Liver (tissue), 3 donors: ENCODE data around the gene ZNF398.

Source experiments
- RAD21 ChIP-seq, 2 donors: IDR thresholded peaks; 2 replicates each; pipeline ENCODE4 v1.6.1; 2016; ENCODE audit warnings: antibody characterized with exemption in 2 of 2, mild to moderate bottlenecking in 2 of 2
- SP1 ChIP-seq: IDR thresholded peaks from 2 replicates; pipeline ENCODE4 v1.6.1; 2018; ENCODE audit warnings: antibody characterized with exemption, mild to moderate bottlenecking
- TAF1 ChIP-seq: conservative IDR thresholded peaks from 2 replicates; pipeline ENCODE4 v1.6.1; 2016; ENCODE audit warnings: antibody characterized with exemption, mild to moderate bottlenecking
- YY1 ChIP-seq: IDR thresholded peaks from 2 replicates; pipeline ENCODE4 v1.6.1; 2016; ENCODE audit warnings: antibody characterized with exemption, mild to moderate bottlenecking
- TF ChIP-seq, protein P1 (sequence below): fragments of 150-350 bp; IDR thresholded peaks from 2 replicates; pipeline ENCODE4 v1.5.1; 2017; ENCODE audit warnings: improper control_type of control experiment, low read depth, low read length; ENCODE audit not compliant: missing input control
- TF ChIP-seq, protein P2 (sequence below): IDR thresholded peaks from 2 replicates; pipeline ENCODE4 v1.6.1; 2016; ENCODE audit warnings: antibody characterized with exemption, mild to moderate bottlenecking
- TF ChIP-seq, protein P3 (sequence below): IDR thresholded peaks from 2 replicates; pipeline ENCODE4 v1.6.1; 2016; ENCODE audit warnings: antibody characterized with exemption
- TF ChIP-seq, protein P4 (sequence below): IDR thresholded peaks from 2 replicates; pipeline ENCODE4 v1.6.1; 2016; ENCODE audit warnings: antibody characterized with exemption
- donor health status: healthy.
- donor health status: healthy.

DNA sequence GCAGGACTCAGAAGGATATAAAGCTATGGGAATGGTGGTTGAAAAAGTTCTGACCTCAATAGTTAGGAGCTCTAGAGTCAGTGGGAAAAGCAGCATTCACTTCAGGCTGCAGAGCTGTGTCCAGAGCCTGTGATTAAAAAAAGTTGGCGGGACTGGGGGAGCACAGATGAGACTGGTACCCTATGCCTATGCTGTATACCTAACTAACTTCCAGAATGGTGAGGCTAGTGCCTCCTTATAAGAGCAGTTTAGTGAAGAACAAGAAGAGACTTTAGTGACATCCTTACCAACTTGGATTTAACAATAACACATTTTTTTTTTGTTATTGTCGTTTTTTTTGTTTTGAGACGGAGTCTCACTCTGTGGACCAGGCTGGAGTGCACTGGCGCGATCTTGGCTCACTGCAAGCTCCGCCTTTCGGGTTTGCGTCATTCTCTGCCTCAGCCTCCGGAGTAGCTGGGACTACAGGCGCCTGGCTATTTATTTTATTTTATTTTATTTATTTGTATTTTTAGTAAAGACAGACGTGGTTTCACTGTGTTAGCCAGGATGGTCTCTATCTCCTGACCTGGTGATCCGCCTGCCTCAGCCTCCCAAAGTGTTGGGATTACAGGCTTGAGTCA, 41.5 kb downstream of the ZNF398 start:
- TF ChIP-seq, protein P1, sequence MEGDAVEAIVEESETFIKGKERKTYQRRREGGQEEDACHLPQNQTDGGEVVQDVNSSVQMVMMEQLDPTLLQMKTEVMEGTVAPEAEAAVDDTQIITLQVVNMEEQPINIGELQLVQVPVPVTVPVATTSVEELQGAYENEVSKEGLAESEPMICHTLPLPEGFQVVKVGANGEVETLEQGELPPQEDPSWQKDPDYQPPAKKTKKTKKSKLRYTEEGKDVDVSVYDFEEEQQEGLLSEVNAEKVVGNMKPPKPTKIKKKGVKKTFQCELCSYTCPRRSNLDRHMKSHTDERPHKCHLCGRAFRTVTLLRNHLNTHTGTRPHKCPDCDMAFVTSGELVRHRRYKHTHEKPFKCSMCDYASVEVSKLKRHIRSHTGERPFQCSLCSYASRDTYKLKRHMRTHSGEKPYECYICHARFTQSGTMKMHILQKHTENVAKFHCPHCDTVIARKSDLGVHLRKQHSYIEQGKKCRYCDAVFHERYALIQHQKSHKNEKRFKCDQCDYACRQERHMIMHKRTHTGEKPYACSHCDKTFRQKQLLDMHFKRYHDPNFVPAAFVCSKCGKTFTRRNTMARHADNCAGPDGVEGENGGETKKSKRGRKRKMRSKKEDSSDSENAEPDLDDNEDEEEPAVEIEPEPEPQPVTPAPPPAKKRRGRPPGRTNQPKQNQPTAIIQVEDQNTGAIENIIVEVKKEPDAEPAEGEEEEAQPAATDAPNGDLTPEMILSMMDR, result no peak
- no peak for TF ChIP-seq SP1
- TF ChIP-seq, protein P2, sequence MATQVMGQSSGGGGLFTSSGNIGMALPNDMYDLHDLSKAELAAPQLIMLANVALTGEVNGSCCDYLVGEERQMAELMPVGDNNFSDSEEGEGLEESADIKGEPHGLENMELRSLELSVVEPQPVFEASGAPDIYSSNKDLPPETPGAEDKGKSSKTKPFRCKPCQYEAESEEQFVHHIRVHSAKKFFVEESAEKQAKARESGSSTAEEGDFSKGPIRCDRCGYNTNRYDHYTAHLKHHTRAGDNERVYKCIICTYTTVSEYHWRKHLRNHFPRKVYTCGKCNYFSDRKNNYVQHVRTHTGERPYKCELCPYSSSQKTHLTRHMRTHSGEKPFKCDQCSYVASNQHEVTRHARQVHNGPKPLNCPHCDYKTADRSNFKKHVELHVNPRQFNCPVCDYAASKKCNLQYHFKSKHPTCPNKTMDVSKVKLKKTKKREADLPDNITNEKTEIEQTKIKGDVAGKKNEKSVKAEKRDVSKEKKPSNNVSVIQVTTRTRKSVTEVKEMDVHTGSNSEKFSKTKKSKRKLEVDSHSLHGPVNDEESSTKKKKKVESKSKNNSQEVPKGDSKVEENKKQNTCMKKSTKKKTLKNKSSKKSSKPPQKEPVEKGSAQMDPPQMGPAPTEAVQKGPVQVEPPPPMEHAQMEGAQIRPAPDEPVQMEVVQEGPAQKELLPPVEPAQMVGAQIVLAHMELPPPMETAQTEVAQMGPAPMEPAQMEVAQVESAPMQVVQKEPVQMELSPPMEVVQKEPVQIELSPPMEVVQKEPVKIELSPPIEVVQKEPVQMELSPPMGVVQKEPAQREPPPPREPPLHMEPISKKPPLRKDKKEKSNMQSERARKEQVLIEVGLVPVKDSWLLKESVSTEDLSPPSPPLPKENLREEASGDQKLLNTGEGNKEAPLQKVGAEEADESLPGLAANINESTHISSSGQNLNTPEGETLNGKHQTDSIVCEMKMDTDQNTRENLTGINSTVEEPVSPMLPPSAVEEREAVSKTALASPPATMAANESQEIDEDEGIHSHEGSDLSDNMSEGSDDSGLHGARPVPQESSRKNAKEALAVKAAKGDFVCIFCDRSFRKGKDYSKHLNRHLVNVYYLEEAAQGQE, result no peak
- no peak for TF ChIP-seq TAF1
- TF ChIP-seq, protein P3, sequence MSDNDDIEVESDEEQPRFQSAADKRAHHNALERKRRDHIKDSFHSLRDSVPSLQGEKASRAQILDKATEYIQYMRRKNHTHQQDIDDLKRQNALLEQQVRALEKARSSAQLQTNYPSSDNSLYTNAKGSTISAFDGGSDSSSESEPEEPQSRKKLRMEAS, result no peak
- TF ChIP-seq RAD21 (IDR thresholded peaks at IDR 0.05), result no peak
- TF ChIP-seq, protein P4, sequence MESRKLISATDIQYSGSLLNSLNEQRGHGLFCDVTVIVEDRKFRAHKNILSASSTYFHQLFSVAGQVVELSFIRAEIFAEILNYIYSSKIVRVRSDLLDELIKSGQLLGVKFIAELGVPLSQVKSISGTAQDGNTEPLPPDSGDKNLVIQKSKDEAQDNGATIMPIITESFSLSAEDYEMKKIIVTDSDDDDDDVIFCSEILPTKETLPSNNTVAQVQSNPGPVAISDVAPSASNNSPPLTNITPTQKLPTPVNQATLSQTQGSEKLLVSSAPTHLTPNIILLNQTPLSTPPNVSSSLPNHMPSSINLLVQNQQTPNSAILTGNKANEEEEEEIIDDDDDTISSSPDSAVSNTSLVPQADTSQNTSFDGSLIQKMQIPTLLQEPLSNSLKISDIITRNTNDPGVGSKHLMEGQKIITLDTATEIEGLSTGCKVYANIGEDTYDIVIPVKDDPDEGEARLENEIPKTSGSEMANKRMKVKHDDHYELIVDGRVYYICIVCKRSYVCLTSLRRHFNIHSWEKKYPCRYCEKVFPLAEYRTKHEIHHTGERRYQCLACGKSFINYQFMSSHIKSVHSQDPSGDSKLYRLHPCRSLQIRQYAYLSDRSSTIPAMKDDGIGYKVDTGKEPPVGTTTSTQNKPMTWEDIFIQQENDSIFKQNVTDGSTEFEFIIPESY, result no peak
- TF ChIP-seq YY1, result no peak
